Vagina (tissue), 2 donors: ENCODE data around the gene MRPL20.

Source experiments
- POLR2AphosphoS5 ChIP-seq, 2 donors: sonication (generic); formaldehyde crosslinking; IDR thresholded peaks; one replicate each; pipeline ENCODE4 v1.9.0; 2017; ENCODE audit warnings: antibody characterized with exemption in 2 of 2, mild to moderate bottlenecking in 2 of 2, low read depth in 1 of 2; ENCODE audit not compliant: insufficient read depth in 1 of 2
- TF ChIP-seq, protein P1 (sequence below), 3 experiments: fragments of 450-650 bp in 2 of 3; fragments of 200-600 bp in 1 of 3; sonication (generic) in 1 of 3; IDR thresholded peaks; one replicate each; pipeline ENCODE4 v1.5.1; 2017 to 2019; ENCODE audit warnings: antibody characterized with exemption in 3 of 3, mild to moderate bottlenecking in 2 of 3, moderate library complexity in 2 of 3

DNA sequence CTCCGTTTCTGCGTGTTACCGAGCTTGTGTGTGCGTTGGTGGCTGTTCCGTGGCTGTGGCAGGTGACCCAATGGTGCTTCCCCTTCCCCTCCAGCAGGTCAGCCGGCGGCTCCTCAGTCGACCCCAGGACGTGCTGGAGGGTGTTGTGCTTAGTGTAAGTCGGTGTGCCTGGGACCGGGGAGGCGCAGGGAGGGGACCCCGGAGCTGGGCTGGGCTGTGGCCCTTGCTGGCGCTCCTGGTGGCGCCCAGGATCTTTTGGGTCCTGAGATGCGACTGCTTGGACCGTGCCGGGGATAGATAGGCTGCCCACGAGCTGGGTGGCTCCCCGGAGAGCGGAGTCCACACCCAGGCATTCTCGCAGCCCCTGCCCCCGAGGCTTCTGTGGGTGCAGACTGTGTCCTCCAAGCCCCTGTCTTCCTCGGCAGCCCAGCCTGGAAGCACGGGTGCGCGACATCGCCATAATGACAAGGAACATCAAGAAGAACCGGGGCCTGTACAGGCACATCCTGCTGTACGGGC, 48.3 kb upstream of the MRPL20 start:
- TF ChIP-seq, protein P1, sequence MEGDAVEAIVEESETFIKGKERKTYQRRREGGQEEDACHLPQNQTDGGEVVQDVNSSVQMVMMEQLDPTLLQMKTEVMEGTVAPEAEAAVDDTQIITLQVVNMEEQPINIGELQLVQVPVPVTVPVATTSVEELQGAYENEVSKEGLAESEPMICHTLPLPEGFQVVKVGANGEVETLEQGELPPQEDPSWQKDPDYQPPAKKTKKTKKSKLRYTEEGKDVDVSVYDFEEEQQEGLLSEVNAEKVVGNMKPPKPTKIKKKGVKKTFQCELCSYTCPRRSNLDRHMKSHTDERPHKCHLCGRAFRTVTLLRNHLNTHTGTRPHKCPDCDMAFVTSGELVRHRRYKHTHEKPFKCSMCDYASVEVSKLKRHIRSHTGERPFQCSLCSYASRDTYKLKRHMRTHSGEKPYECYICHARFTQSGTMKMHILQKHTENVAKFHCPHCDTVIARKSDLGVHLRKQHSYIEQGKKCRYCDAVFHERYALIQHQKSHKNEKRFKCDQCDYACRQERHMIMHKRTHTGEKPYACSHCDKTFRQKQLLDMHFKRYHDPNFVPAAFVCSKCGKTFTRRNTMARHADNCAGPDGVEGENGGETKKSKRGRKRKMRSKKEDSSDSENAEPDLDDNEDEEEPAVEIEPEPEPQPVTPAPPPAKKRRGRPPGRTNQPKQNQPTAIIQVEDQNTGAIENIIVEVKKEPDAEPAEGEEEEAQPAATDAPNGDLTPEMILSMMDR (IDR thresholded peaks at IDR 0.05) = no peak
- no peak for TF ChIP-seq POLR2AphosphoS5 (IDR thresholded peaks at IDR 0.05; ENCODE audit: insufficient read depth in 1 of 2, low read depth in 1 of 2)
